Suprapubic skin (tissue), 3 donors: Measurements from ENCODE around the gene KCNH4.

Experiments used
- POLR2AphosphoS5 ChIP-seq, 3 donors: sonication (generic); formaldehyde crosslinking; IDR thresholded peaks; one replicate each; pipeline ENCODE4 v1.6.1; 2017; ENCODE audit warnings: antibody characterized with exemption in 3 of 3
- TF ChIP-seq, protein P1 (sequence below), 2 donors: fragments of 200-600 bp in 1 of 2; fragments of 450-650 bp in 1 of 2; sonication (generic) in 1 of 2; IDR thresholded peaks; one replicate each; pipeline ENCODE4 v1.5.1; 2016 to 2019; ENCODE audit warnings: antibody characterized with exemption in 2 of 2, mild to moderate bottlenecking in 1 of 2, moderate library complexity in 1 of 2

GRCh38 chr17:42188749-42189650 lies 8.1 kb upstream of the KCNH4 start:
- TF ChIP-seq, protein P1, sequence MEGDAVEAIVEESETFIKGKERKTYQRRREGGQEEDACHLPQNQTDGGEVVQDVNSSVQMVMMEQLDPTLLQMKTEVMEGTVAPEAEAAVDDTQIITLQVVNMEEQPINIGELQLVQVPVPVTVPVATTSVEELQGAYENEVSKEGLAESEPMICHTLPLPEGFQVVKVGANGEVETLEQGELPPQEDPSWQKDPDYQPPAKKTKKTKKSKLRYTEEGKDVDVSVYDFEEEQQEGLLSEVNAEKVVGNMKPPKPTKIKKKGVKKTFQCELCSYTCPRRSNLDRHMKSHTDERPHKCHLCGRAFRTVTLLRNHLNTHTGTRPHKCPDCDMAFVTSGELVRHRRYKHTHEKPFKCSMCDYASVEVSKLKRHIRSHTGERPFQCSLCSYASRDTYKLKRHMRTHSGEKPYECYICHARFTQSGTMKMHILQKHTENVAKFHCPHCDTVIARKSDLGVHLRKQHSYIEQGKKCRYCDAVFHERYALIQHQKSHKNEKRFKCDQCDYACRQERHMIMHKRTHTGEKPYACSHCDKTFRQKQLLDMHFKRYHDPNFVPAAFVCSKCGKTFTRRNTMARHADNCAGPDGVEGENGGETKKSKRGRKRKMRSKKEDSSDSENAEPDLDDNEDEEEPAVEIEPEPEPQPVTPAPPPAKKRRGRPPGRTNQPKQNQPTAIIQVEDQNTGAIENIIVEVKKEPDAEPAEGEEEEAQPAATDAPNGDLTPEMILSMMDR (IDR thresholded peaks at IDR 0.05): no peak
- no peak for TF ChIP-seq POLR2AphosphoS5 (IDR thresholded peaks at IDR 0.05)
